ENCODE data around the gene PIWIL4. TPM values are rescaled to one million over a fixed set of nuclear protein-coding genes. Genes with fewer than 3 reads are reported as not detected.

PIWIL4 gene
- total and polyA plus RNA-seq, 9 of the 15 experiments (the other 6 are each of a cell fraction or from before 2014, with no cell fraction given) = 6.3 to 17.0 (median 10.8) TPM

DNA sequence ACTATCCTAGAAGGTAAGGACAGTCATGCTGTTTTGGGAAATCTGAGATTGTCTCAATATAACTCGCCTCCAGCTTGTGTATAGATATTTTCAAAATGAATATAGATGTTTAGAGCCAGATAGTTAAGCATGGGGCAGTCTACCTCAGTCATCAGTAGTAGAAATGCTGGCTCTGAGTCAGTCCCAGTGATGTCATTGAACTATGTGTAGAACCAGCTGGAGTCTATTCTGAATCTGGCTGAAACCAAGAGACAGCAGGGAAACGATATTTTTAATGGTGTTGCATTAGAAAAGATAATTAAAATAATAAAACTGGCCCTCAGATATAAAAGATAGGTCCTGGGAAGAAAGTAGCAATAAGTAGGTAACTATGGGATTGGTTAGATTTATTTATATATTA is 25.9 kb downstream of the PIWIL4 start:
- no TSS peak for BruUV-seq (replicated peaks)
- intact Hi-C loops (cut with micrococcal nuclease) = no loop called here
- no peak overlapping the region for H2AFZ ChIP-seq (ENCODE audit: low read depth, low read length)
- DNase-seq (ENCODE audit: extremely low read depth in 1 of 4, low spot score in 3 of 4) (no peak), FAIRE-seq (no peak), ATAC-seq (no peak)
- H3K9me1 ChIP-seq (ENCODE audit: control insufficient read depth, insufficient read depth, low read length) = no peaks in the 10 kb centered on the region
- TF ChIP-seq SMARCA5 (IDR thresholded peaks at IDR 0.05) = no peak
- TF ChIP-seq POLR2H (tag; IDR thresholded peaks at IDR 0.05; ENCODE audit: low read depth) = no peak
- TF ChIP-seq ZNF143 (CRISPR knock-in tag; IDR thresholded peaks at IDR 0.05) = no peak
- no peak for TF ChIP-seq ATF1 (CRISPR knock-in tag; IDR thresholded peaks at IDR 0.05)
- TF ChIP-seq ATF1 (tag; IDR thresholded peaks at IDR 0.05) = no peak
- no peak for TF ChIP-seq EP400 (IDR thresholded peaks at IDR 0.05)
- TF ChIP-seq, protein P1, sequence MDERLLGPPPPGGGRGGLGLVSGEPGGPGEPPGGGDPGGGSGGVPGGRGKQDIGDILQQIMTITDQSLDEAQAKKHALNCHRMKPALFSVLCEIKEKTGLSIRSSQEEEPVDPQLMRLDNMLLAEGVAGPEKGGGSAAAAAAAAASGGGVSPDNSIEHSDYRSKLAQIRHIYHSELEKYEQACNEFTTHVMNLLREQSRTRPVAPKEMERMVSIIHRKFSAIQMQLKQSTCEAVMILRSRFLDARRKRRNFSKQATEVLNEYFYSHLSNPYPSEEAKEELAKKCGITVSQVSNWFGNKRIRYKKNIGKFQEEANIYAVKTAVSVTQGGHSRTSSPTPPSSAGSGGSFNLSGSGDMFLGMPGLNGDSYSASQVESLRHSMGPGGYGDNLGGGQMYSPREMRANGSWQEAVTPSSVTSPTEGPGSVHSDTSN (CRISPR knock-in tag; IDR thresholded peaks at IDR 0.05; ENCODE audit: low read depth) = no peak
- TF ChIP-seq, protein P1 (tag; conservative IDR thresholded peaks at IDR 0.05; ENCODE audit: low read depth) = no peak
- TF ChIP-seq ZNF280A (IDR thresholded peaks at IDR 0.05; ENCODE audit: low read depth, partially characterized antibody) = no peak
- TF ChIP-seq ELF4 (CRISPR knock-in tag; IDR thresholded peaks at IDR 0.05) = no peak
- no peak for TF ChIP-seq MBD1 (CRISPR knock-in tag; IDR thresholded peaks at IDR 0.05)
- no peak for TF ChIP-seq ZEB2 (IDR thresholded peaks at IDR 0.05)
- no peak for TF ChIP-seq FOXJ2 (tag; IDR thresholded peaks at IDR 0.05)
- no peak for TF ChIP-seq ASH1L (IDR thresholded peaks at IDR 0.05; ENCODE audit: borderline replicate concordance, low read depth, partially characterized antibody)
- no peak for TF ChIP-seq ZNF589 (CRISPR knock-in tag; IDR thresholded peaks at IDR 0.05; ENCODE audit: low read depth)
- no peak for TF ChIP-seq THRB (CRISPR knock-in tag; conservative IDR thresholded peaks at IDR 0.05)
- TF ChIP-seq POLR2A (conservative IDR thresholded peaks at IDR 0.05) = no peak
- TF ChIP-seq BRD9 (IDR thresholded peaks at IDR 0.05; ENCODE audit: low read depth, partially characterized antibody) = no peak
- no peak for TF ChIP-seq PHF8 (IDR thresholded peaks at IDR 0.05; ENCODE audit: borderline replicate concordance, low read length)
- H3K36me3 ChIP-seq (ENCODE audit: control insufficient read depth, insufficient read depth, low read length) = peaks cover 22% of the 10 kb centered on the region; the same call in 2 of the 3 replicates
- no peak overlapping the region for H3K27ac ChIP-seq (ENCODE audit: extremely low read depth, low read depth, low read length)
- no peaks in the 10 kb centered on the region for H3K9me3 ChIP-seq (replicated peaks; ENCODE audit: control insufficient read depth, insufficient read depth, low read depth, low read length)
- no peaks in the 10 kb centered on the region for H3K4me1 ChIP-seq (replicated peaks in 1 of 2; ENCODE audit: control insufficient read depth in 2 of 2, insufficient read depth in 2 of 2, low read length in 2 of 2)
- 33% methylated on average over 2 of the region's 2 CpGs for WGBS (ENCODE audit: insufficient coverage, low coverage, missing lambda C conversion rate)
- ChIA-PET POLR2A (no interaction called here), CTCF (ENCODE audit: low intra/inter-chr PET ratio) (no interaction called here)
- H4K20me1 ChIP-seq (replicated peaks; ENCODE audit: control insufficient read depth, insufficient read depth, low read length) = no peaks in the 10 kb centered on the region
- no peak overlapping the region for H3K4me2 ChIP-seq (ENCODE audit: insufficient read depth, low read length)
- no peak overlapping the region for H3K4me3 ChIP-seq
- H3K27me3 ChIP-seq (ENCODE audit: control insufficient read depth in 2 of 2, insufficient read depth in 2 of 2, low read length in 2 of 2) = peaks cover 0 to 2% of the 10 kb centered on the region in 2 experiments; a peak in 2 of 5 replicates
- in situ Hi-C loops (cut with MboI) = no loop called here
- no peak overlapping the region for H3K9ac ChIP-seq (ENCODE audit: insufficient read depth in 1 of 2, low read depth in 2 of 2, low read length in 2 of 2)
- no peaks in the 10 kb centered on the region for H3K79me2 ChIP-seq (ENCODE audit: control insufficient read depth, insufficient read depth, low read length)
